ENCODE results near the gene PDLIM1. TPM values are rescaled to one million over a fixed set of nuclear protein-coding genes. Genes with fewer than 3 reads are reported as not detected.

The PDLIM1 gene
- polyA plus RNA-seq, 1 donor (not counting 4 experiments of a cell fraction or from before 2014, with no cell fraction given): 298 TPM

DNA sequence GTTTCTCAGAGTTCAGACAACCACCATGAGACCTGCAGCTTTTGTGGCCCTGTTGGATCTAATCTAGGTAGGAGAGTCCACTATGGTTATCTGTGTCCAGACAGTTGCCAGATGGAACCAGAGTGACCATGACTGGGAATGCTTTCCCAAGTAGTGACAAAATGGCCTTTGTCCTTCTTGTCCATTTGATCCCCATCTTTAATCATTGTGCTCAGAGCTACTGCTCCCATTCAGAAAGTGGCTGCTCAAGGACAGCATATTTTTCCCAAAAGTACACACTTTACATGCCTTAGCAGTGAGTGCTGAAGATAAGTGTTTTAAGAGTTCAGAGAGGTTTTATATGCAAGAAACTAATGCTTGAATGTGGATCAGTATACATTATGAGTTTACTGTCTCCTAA lies 102.2 kb downstream of the PDLIM1 start:
- H3K9me1 ChIP-seq (ENCODE audit: control insufficient read depth, extremely low read depth, insufficient read depth, low read length): no peaks in the 10 kb centered on the region
- dilution Hi-C loops (cut with MboI; ENCODE audit: extremely low pct_ligation_motif_present, low sequenced_read_pairs): no loop called here
- no peaks in the 10 kb centered on the region for H3K79me2 ChIP-seq (ENCODE audit: control insufficient read depth, insufficient read depth, low read length)
- no peak overlapping the region for H3K4me2 ChIP-seq (ENCODE audit: control insufficient read depth, extremely low read depth, insufficient read depth, low read depth, low read length)
- H3K4me1 ChIP-seq (ENCODE audit: control insufficient read depth, extremely low read depth, insufficient read depth, low read length): no peaks in the 10 kb centered on the region
- H4K20me1 ChIP-seq (ENCODE audit: control insufficient read depth, extremely low read depth, insufficient read depth, low read length): no peaks in the 10 kb centered on the region
- H3K4me3 ChIP-seq (ENCODE audit: control insufficient read depth in 2 of 3, extremely low read depth in 1 of 3, insufficient read depth in 2 of 3, low read depth in 1 of 3, low read length in 3 of 3): no peak overlapping the region
- FAIRE-seq: no peak
- H3K27ac ChIP-seq (ENCODE audit: control insufficient read depth, insufficient read depth, low read length): no peak overlapping the region
- no peak for DNase-seq (ENCODE audit: low read depth, low spot score)
- peaks cover 2% of the 10 kb centered on the region for H3K27me3 ChIP-seq (ENCODE audit: control insufficient read depth, extremely low read depth, insufficient read depth, low read length)
- no peak overlapping the region for H3K9ac ChIP-seq (ENCODE audit: control insufficient read depth, extremely low read depth, insufficient read depth, low read length)
- no peaks in the 10 kb centered on the region for H3K36me3 ChIP-seq (ENCODE audit: control insufficient read depth in 2 of 2, extremely low read depth in 1 of 2, insufficient read depth in 2 of 2, low read length in 2 of 2)
- no peaks in the 10 kb centered on the region for H3K9me3 ChIP-seq (ENCODE audit: control insufficient read depth, low read depth, low read length)
- no peak overlapping the region for H2AFZ ChIP-seq (ENCODE audit: control insufficient read depth, low read length)
- TF ChIP-seq, protein P1, sequence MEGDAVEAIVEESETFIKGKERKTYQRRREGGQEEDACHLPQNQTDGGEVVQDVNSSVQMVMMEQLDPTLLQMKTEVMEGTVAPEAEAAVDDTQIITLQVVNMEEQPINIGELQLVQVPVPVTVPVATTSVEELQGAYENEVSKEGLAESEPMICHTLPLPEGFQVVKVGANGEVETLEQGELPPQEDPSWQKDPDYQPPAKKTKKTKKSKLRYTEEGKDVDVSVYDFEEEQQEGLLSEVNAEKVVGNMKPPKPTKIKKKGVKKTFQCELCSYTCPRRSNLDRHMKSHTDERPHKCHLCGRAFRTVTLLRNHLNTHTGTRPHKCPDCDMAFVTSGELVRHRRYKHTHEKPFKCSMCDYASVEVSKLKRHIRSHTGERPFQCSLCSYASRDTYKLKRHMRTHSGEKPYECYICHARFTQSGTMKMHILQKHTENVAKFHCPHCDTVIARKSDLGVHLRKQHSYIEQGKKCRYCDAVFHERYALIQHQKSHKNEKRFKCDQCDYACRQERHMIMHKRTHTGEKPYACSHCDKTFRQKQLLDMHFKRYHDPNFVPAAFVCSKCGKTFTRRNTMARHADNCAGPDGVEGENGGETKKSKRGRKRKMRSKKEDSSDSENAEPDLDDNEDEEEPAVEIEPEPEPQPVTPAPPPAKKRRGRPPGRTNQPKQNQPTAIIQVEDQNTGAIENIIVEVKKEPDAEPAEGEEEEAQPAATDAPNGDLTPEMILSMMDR (optimal IDR thresholded peaks at IDR 0.05 in 1 of 3, IDR thresholded peaks at IDR 0.05 in 1 of 3, conservative IDR thresholded peaks at IDR 0.05 in 1 of 3; ENCODE audit: extremely low read depth in 1 of 3, insufficient read depth in 2 of 3, low read length in 3 of 3): no peak
- no peak for TF ChIP-seq EZH2 (IDR thresholded peaks at IDR 0.05; ENCODE audit: low read length)

- no peak overlapping the region for H3K9ac ChIP-seq (ENCODE audit: control insufficient read depth, extremely low read depth, insufficient read depth, low read length)
- H3K27me3 ChIP-seq (ENCODE audit: control insufficient read depth, extremely low read depth, insufficient read depth, low read length): peaks cover 2% of the 10 kb centered on the region
- no peaks in the 10 kb centered on the region for H3K9me3 ChIP-seq (ENCODE audit: control insufficient read depth, low read depth, low read length)
- H3K4me3 ChIP-seq (ENCODE audit: control insufficient read depth in 2 of 3, extremely low read depth in 1 of 3, insufficient read depth in 2 of 3, low read depth in 1 of 3, low read length in 3 of 3): no peak overlapping the region
- H3K4me1 ChIP-seq (ENCODE audit: control insufficient read depth, extremely low read depth, insufficient read depth, low read length): no peaks in the 10 kb centered on the region
- no peak overlapping the region for H3K4me2 ChIP-seq (ENCODE audit: control insufficient read depth, extremely low read depth, insufficient read depth, low read depth, low read length)
- dilution Hi-C loops (cut with MboI; ENCODE audit: extremely low pct_ligation_motif_present, low sequenced_read_pairs): no loop called here
- H3K36me3 ChIP-seq (ENCODE audit: control insufficient read depth in 2 of 2, extremely low read depth in 1 of 2, insufficient read depth in 2 of 2, low read length in 2 of 2): no peaks in the 10 kb centered on the region
- no peak overlapping the region for H2AFZ ChIP-seq (ENCODE audit: control insufficient read depth, low read length)
- TF ChIP-seq, protein P1 (optimal IDR thresholded peaks at IDR 0.05 in 1 of 3, IDR thresholded peaks at IDR 0.05 in 1 of 3, conservative IDR thresholded peaks at IDR 0.05 in 1 of 3; ENCODE audit: extremely low read depth in 1 of 3, insufficient read depth in 2 of 3, low read length in 3 of 3): no peak
- TF ChIP-seq EZH2 (IDR thresholded peaks at IDR 0.05; ENCODE audit: low read length): no peak
- H4K20me1 ChIP-seq (ENCODE audit: control insufficient read depth, extremely low read depth, insufficient read depth, low read length): no peaks in the 10 kb centered on the region
- DNase-seq (ENCODE audit: low read depth, low spot score) (no peak), FAIRE-seq (no peak)
- no peaks in the 10 kb centered on the region for H3K9me1 ChIP-seq (ENCODE audit: control insufficient read depth, extremely low read depth, insufficient read depth, low read length)
- H3K79me2 ChIP-seq (ENCODE audit: control insufficient read depth, insufficient read depth, low read length): no peaks in the 10 kb centered on the region
- no peak overlapping the region for H3K27ac ChIP-seq (ENCODE audit: control insufficient read depth, insufficient read depth, low read length)
These were observed 103.2 kb downstream of the PDLIM1 start for GRCh38 chr10:95187617-95188016.

Other genes with a start within 250 kb of the PDLIM1 start
- 0.07 to 0.16 TPM (median 0.10 TPM) in 3 replicates for gene CYP2C8, start 221.5 kb downstream of the PDLIM1 start, polyA plus RNA-seq
- 0.04 TPM in 1 of 3 replicates, not detected in the others for gene ACSM6, start 96.8 kb downstream of the PDLIM1 start, polyA plus RNA-seq

Data from keratinocyte (primary cell).